ENCODE results near the gene TAPBP.

DNA sequence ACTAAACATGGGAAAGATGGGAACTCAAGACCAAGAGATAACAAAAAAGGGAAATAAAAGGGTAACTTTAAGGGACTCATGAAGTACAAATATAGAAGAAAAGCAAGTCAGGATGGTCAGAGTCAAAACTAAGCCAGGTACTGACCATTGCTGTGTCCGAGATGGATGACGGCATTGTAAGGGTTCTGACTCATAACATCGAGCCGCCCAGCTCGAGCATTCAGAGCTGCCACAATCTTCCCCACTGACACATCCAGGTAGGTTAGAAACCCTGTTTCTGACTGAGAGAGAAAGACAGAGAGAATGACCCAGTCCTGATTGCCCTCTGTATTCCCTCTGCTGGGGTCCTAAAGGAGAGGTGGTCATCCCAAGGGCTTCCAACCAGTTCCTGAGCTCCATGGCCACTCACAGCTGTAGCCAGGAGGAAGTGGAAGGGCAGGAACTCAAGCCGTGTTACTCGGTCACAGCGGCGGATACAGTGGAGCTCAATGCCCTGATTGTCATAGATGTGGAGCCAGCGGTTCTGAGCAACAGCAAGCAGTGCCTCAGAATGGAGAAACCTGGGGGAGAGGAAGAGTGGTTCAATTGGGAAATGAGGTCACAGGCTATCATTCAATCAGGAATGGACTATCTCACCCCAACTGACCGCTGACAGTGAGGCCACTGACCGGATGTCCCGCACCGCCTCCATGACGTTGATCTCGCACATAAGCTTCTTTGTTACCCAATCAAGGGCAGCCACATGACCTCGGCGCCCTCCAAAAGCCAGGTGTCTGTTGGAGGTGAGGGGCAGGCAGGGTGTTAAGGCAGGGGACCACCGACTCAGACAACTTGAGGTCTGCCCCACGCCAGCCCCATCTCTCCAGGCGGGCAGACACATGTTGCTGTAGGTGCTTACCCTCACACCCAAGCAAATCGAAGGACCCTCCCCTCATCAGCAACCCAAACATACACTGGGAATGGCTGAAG lies 26.6 kb downstream of the TAPBP start:
- TF ChIP-seq CTCF (IDR thresholded peaks at IDR 0.05) (no peak), POLR2A (IDR thresholded peaks at IDR 0.05) (no peak)

Measured in testis (tissue), 2 donors.